H1 (cell line): ENCODE results near the gene KLHL24. TPM values are rescaled to one million over a fixed set of nuclear protein-coding genes. Genes with fewer than 3 reads are reported as not detected.
A peak's percentile ranks its signal among the peaks of the same experiment; 100 is the strongest.

Experiments
- CTCF ChIA-PET: fragments of 300-600 bp; sonication (Branson Sonifier 250); formaldehyde crosslinking; loops from one replicate; lab custom pipeline; 2021; ENCODE audit not compliant: partially characterized antibody; lab: Charles Lee
- POLR2A ChIA-PET: fragments of 300-600 bp; sonication (Branson Sonifier 250); formaldehyde crosslinking; loops from one replicate; lab custom pipeline; 2021; ENCODE audit warnings: inconsistent platforms; ENCODE audit not compliant: partially characterized antibody; lab: Charles Lee
- DNase-seq, 2 experiments: peaks; one replicate each; pipeline versions ENCODE4 v3.0.0 to v3.0.0-alpha.2; 2010 to 2022; ENCODE audit warnings: low spot score in 2 of 2, low read depth in 1 of 2, mixed read lengths in 1 of 2
- FAIRE-seq: peaks from 2 replicates; lab custom pipeline; 2011; peaks lifted over from hg19 to GRCh38; lab: Jason Lieb, UNC
- H2AFZ ChIP-seq: 2 replicates; pipeline ENCODE4 v1.8.1; 2012; ENCODE audit warnings: low read length, inconsistent platforms
- H2AK5ac ChIP-seq: 2 replicates; pipeline ENCODE4 v1.6.1; 2013; ENCODE audit warnings: low read depth, low read length
- H2BK120ac ChIP-seq: replicated peaks from 2 replicates; pipeline ENCODE3; 2013; ENCODE audit warnings: low read depth, low read length, inconsistent platforms
- H2BK12ac ChIP-seq: 2 replicates; pipeline ENCODE4 v1.6.1; 2013; ENCODE audit warnings: low read depth, low read length
- H2BK15ac ChIP-seq: 2 replicates; pipeline ENCODE4 v1.6.1; 2013; ENCODE audit warnings: low read length
- H2BK20ac ChIP-seq: 2 replicates; pipeline ENCODE4 v1.6.1; 2013; ENCODE audit warnings: low read length
- H2BK5ac ChIP-seq: 2 replicates; pipeline ENCODE4 v1.6.1; 2013; ENCODE audit warnings: low read depth, low read length
- H3K14ac ChIP-seq: 2 replicates; pipeline ENCODE4 v1.6.1; 2013; ENCODE audit warnings: inconsistent platforms; ENCODE audit not compliant: insufficient read length
- H3K18ac ChIP-seq: 2 replicates; pipeline ENCODE4 v1.6.1; 2013; ENCODE audit warnings: low read length; ENCODE audit errors: extremely low read depth
- H3K23ac ChIP-seq: 2 replicates; pipeline ENCODE4 v1.6.1; 2013; ENCODE audit warnings: inconsistent platforms; ENCODE audit not compliant: insufficient read length
- H3K23me2 ChIP-seq: 2 replicates; pipeline ENCODE4 v1.6.1; 2013; ENCODE audit warnings: low read depth, low read length
- H3K27ac ChIP-seq: 2 replicates; pipeline ENCODE4 v1.6.1; 2011; ENCODE audit warnings: low read depth, low read length, inconsistent platforms
- H3K27me3 ChIP-seq, 4 experiments: replicated peaks in 1 of 4; 1 replicate in 1 of 4; 2 replicates in 3 of 4; pipeline versions ENCODE4 v1.6.1 to v1.8.1; 2011 to 2013; ENCODE audit warnings: low read length in 3 of 4, mild to moderate bottlenecking in 3 of 4, inconsistent platforms in 2 of 4, mixed read lengths in 2 of 4, moderate library complexity in 1 of 4; ENCODE audit not compliant: control insufficient read depth in 3 of 4, insufficient read depth in 3 of 4; ENCODE audit errors: extremely low read depth in 1 of 4
- H3K36me3 ChIP-seq, 4 experiments: 2 replicates each; pipeline versions ENCODE4 v1.6.1 to v1.8.1; 2011 to 2013; ENCODE audit warnings: mild to moderate bottlenecking in 4 of 4, low read length in 3 of 4, moderate library complexity in 2 of 4, control low read depth in 1 of 4, inconsistent platforms in 1 of 4; ENCODE audit not compliant: insufficient read depth in 4 of 4, control insufficient read depth in 2 of 4
- H3K4ac ChIP-seq: replicated peaks from 2 replicates; pipeline ENCODE3; 2013; ENCODE audit warnings: low read length, low read depth, mixed read lengths, inconsistent platforms; ENCODE audit not compliant: insufficient read length
- H3K4me1 ChIP-seq, 4 experiments: replicated peaks in 1 of 4; 1 replicate in 1 of 4; 2 replicates in 3 of 4; pipeline versions ENCODE4 v1.6.1 to v1.8.1; 2011 to 2013; ENCODE audit warnings: low read length in 3 of 4, inconsistent platforms in 2 of 4, mixed read lengths in 1 of 4; ENCODE audit not compliant: insufficient read depth in 4 of 4, control insufficient read depth in 3 of 4
- H3K4me2 ChIP-seq, 2 experiments: 2 replicates each; pipeline versions ENCODE4 v1.6.1 to v1.8.1; 2011 to 2013; ENCODE audit warnings: low read depth in 2 of 2, low read length in 2 of 2, control low read depth in 1 of 2, inconsistent platforms in 1 of 2, mild to moderate bottlenecking in 1 of 2; ENCODE audit not compliant: insufficient read depth in 1 of 2
- H3K4me3 ChIP-seq, 4 experiments: fragments of 200-600, 300-600 bp in 1 of 4; sonication (generic), shearing (Covaris generic), sonication (Bioruptor Twin) in 1 of 4; 2 replicates each; pipeline versions ENCODE4 v1.5.1 to v1.8.1; 2011 to 2016; ENCODE audit warnings: low read length in 4 of 4, low read depth in 3 of 4, control low read depth in 2 of 4, inconsistent platforms in 2 of 4, mild to moderate bottlenecking in 2 of 4, mixed read lengths in 1 of 4, moderate library complexity in 1 of 4; ENCODE audit not compliant: insufficient read depth in 2 of 4; ENCODE audit errors: extremely low read depth in 1 of 4
- H3K56ac ChIP-seq: replicated peaks from 2 replicates; pipeline ENCODE3; 2013; ENCODE audit warnings: low read depth, mild to moderate bottlenecking, mixed read lengths, low read length, inconsistent platforms; ENCODE audit not compliant: insufficient read length
- H3K79me1 ChIP-seq: 2 replicates; pipeline ENCODE4 v1.6.1; 2013; ENCODE audit warnings: low read depth, low read length, control low read depth
- H3K79me2 ChIP-seq, 2 experiments: 2 replicates each; pipeline versions ENCODE4 v1.6.1 to v1.8.1; 2012 to 2013; ENCODE audit warnings: low read length in 2 of 2, mild to moderate bottlenecking in 2 of 2, inconsistent platforms in 1 of 2; ENCODE audit not compliant: insufficient read depth in 2 of 2, control insufficient read depth in 1 of 2
- H3K9ac ChIP-seq, 4 experiments: replicated peaks in 1 of 4; 1 replicate in 1 of 4; 2 replicates in 3 of 4; pipeline versions ENCODE4 v1.6.1 to v1.8.1; 2011 to 2013; ENCODE audit warnings: low read depth in 3 of 4, low read length in 3 of 4, control low read depth in 2 of 4, mild to moderate bottlenecking in 2 of 4, moderate library complexity in 2 of 4, inconsistent platforms in 1 of 4; ENCODE audit errors: extremely low read depth in 1 of 4
- H3K9me3 ChIP-seq, 2 experiments: 2 replicates each; pipeline versions ENCODE4 v1.6.1 to v1.8.1; 2012 to 2013; ENCODE audit warnings: mild to moderate bottlenecking in 2 of 2, moderate library complexity in 2 of 2, control low read depth in 1 of 2, inconsistent platforms in 1 of 2, low read depth in 1 of 2, low read length in 1 of 2, mixed read lengths in 1 of 2; ENCODE audit not compliant: insufficient read depth in 2 of 2
- H4K20me1 ChIP-seq, 2 experiments: replicated peaks in 1 of 2; 2 replicates each; pipeline versions ENCODE3 to v1.8.1; 2011 to 2013; ENCODE audit warnings: inconsistent platforms in 2 of 2, low read length in 2 of 2, mild to moderate bottlenecking in 1 of 2; ENCODE audit not compliant: insufficient read depth in 2 of 2, control insufficient read depth in 1 of 2
- H4K5ac ChIP-seq: 2 replicates; pipeline ENCODE4 v1.6.1; 2013; ENCODE audit warnings: low read length, low read depth, mixed read lengths, inconsistent platforms; ENCODE audit not compliant: insufficient read length
- H4K8ac ChIP-seq: 2 replicates; pipeline ENCODE4 v1.8.0; 2013; ENCODE audit warnings: mild to moderate bottlenecking, moderate library complexity, low read length, inconsistent platforms; ENCODE audit not compliant: insufficient read depth; ENCODE audit errors: extremely low read depth
- H4K91ac ChIP-seq: replicated peaks from 2 replicates; pipeline ENCODE3; 2013; ENCODE audit warnings: low read length, mixed read lengths, inconsistent platforms; ENCODE audit not compliant: insufficient read length
- CEBPB ChIP-seq: IDR thresholded peaks from 2 replicates; pipeline ENCODE4 v1.6.1; 2012; ENCODE audit warnings: low read depth, low read length
- CHD1 ChIP-seq: IDR thresholded peaks from 2 replicates; pipeline ENCODE4 v1.6.1; 2012; ENCODE audit warnings: low read depth, low read length, improper control_type of control experiment
- CHD2 ChIP-seq: IDR thresholded peaks from 2 replicates; pipeline ENCODE4 v1.6.1; 2012; ENCODE audit warnings: low read length, improper control_type of control experiment
- CTBP2 ChIP-seq: IDR thresholded peaks from 2 replicates; pipeline ENCODE4 v1.7.0; 2011; ENCODE audit warnings: borderline replicate concordance, mild to moderate bottlenecking, moderate library complexity, mixed read lengths, low read length; ENCODE audit not compliant: insufficient read depth, insufficient read length
- EP300 ChIP-seq, 2 experiments: IDR thresholded peaks; 1 replicate in 1 of 2; 2 replicates in 1 of 2; pipeline ENCODE4 v1.6.1; 2011 to 2012; ENCODE audit warnings: low read depth in 2 of 2, low read length in 2 of 2, mild to moderate bottlenecking in 2 of 2, borderline replicate concordance in 1 of 2, inconsistent platforms in 1 of 2, moderate library complexity in 1 of 2
- HDAC6 ChIP-seq: IDR thresholded peaks from one replicate; pipeline ENCODE4 v1.7.1; 2012; ENCODE audit warnings: low read depth, mild to moderate bottlenecking, inconsistent platforms, low read length, moderate library complexity
- KDM1A ChIP-seq: fragments of 200-600, 300-600 bp; sonication (generic); IDR thresholded peaks from 2 replicates; pipeline ENCODE4 v1.7.1; 2016; ENCODE audit warnings: mild to moderate bottlenecking, low read length, borderline replicate concordance
- NANOG ChIP-seq: IDR thresholded peaks from 2 replicates; pipeline ENCODE4 v1.6.1; 2011; ENCODE audit warnings: low read length, low read depth, mild to moderate bottlenecking, inconsistent platforms; ENCODE audit not compliant: insufficient read depth, poor library complexity, severe bottlenecking
- PHF8 ChIP-seq: fragments of 200-600 bp; sonication (generic); conservative IDR thresholded peaks from 2 replicates; pipeline ENCODE4 v1.7.1; 2012; ENCODE audit warnings: low read depth, mild to moderate bottlenecking, inconsistent platforms, low read length, moderate library complexity
- SP1 ChIP-seq: IDR thresholded peaks from 2 replicates; pipeline ENCODE4 v1.6.1; 2011; ENCODE audit warnings: low read depth, low read length
- SP2 ChIP-seq: IDR thresholded peaks from 2 replicates; pipeline ENCODE4 v1.6.1; 2012; ENCODE audit warnings: mild to moderate bottlenecking, low read length, inconsistent platforms
- WGBS, 2 experiments: shearing (Covaris generic) in 1 of 2; methylation state at CpG; one replicate each; pipeline versions ENCODE4 v1.1.6 to v1.1.7; 2013 to 2015; ENCODE audit warnings: low lambda C conversion rate in 2 of 2, mixed read lengths in 2 of 2, inconsistent platforms in 1 of 2, low coverage in 1 of 2, missing lambda C conversion rate in 1 of 2; ENCODE audit not compliant: insufficient replicate concordance in 2 of 2, insufficient coverage in 1 of 2, insufficient read length in 1 of 2; ENCODE audit errors: extremely low coverage in 1 of 2, missing lambda C conversion rate in 1 of 2; 5-methylcytosine and 5-hydroxymethylcytosine counted together
- polyA plus RNA-seq, 7 experiments: library from polyadenylated mRNA; depleted of rRNA in 3 of 7; stranded (reverse) in 5 of 7; unstranded in 2 of 7; fragments of >200 nt in 5 of 7; fragments of 200-250 nt in 2 of 7; gene quantifications; 1 replicate in 5 of 7; 2 replicates in 1 of 7; 4 replicates in 1 of 7; pipeline versions ENCODE4 v1.2.1 to v1.2.3, GENCODE V29; 2011 to 2013; ENCODE audit warnings: missing spikeins in 2 of 7, mixed read lengths in 2 of 7
- total RNA-seq: library from RNA; stranded (reverse); fragmentation: NEBNext Ultra II Directional; extraction: Animal tissue kit (Norgen Biotek cat#: 25700); gene quantifications from 2 replicates; pipeline ENCODE4 v1.2.1, GENCODE V29; 2021

The KLHL24 gene
- total and polyA plus RNA-seq, 2 of the 8 experiments (the other 6 are each of a cell fraction or from before 2014, with no cell fraction given), result 12.5 to 36.2 TPM

- Histone ChIP-seq H4K20me1 (peaks cover 2 to 3% of the 10 kb centered on the region in 2 experiments), H2AFZ (no peak overlapping the region), H3K56ac (no peak overlapping the region), H3K9me3 (no peaks in the 10 kb centered on the region), H3K4me1 (peaks cover 0 to 11% (median 3%) of the 10 kb centered on the region in 4 experiments; a peak in 2 of 7 replicates), H3K4me3 (no peak overlapping the region), H3K27ac (no peak overlapping the region), H3K4me2 (no peak overlapping the region), H2BK5ac (no peak overlapping the region), H3K9ac (no peak overlapping the region), H3K79me1 (peaks cover 2% of the 10 kb centered on the region; the same call in 1 of the 2 replicates), H3K23me2 (peaks cover 10% of the 10 kb centered on the region; the same call in 1 of the 2 replicates), H3K27me3 (no peaks in the 10 kb centered on the region), H3K79me2 (peaks cover 16 to 28% of the 10 kb centered on the region in 2 experiments)
- no peak for FAIRE-seq
- no peak for DNase-seq
- CTCF ChIA-PET, result interaction anchor here (1.0 kb wide), 1 partner anchor 71 kb away, joined by 4 read pairs; no protein-coding TSS in a partner anchor
- 93% methylated on average over 7 of the region's 7 CpGs; no CpG with 5 or more reads in 1 of the 2 experiments for WGBS, 2 experiments
- TF ChIP-seq NANOG (no peak), KDM1A (no peak), HDAC6 (no peak), EP300 (IDR thresholded peaks at IDR 0.05; ENCODE audit: borderline replicate concordance in 1 of 2, low read depth in 2 of 2, low read length in 2 of 2) (no peak), SP2 (no peak), CHD1 (no peak), PHF8 (no peak), SP1 (no peak), CTBP2 (no peak), CEBPB (no peak), CHD2 (no peak)
- TF ChIP-seq, all 59 proteins: peak for 0
- Histone ChIP-seq H4K91ac (no peak overlapping the region), H2BK15ac (0 out of 2 replicates have a peak overlapping the region, but pooled peaks have one; percentile 67), H4K8ac (no peak overlapping the region), H3K23ac (no peak overlapping the region), H3K36me3 (no peaks in the 10 kb centered on the region), H2BK12ac (peak overlapping the region; percentile 95; the same call in 1 of the 2 replicates), H2BK120ac (no peak overlapping the region), H3K14ac (no peak overlapping the region), H4K5ac (no peak overlapping the region), H2BK20ac (0 out of 2 replicates have a peak overlapping the region, but pooled peaks have one; percentile 90), H3K18ac (no peak overlapping the region), H2AK5ac (no peak overlapping the region), H3K4ac (no peak overlapping the region)
- POLR2A ChIA-PET, result no interaction called here
Observed at GRCh38 chr3:183695569-183696364, 60.3 kb downstream of the KLHL24 start.
